HepG2 (cell line): Measurements from ENCODE around the gene TRAPPC12.

Source experiments
- FOXJ3 ChIP-seq: sonication (generic); formaldehyde crosslinking; IDR thresholded peaks from 2 replicates; pipeline ENCODE4 v1.4.0; 2020; ENCODE audit warnings: missing genetic modification reagents, mild to moderate bottlenecking, borderline replicate concordance
- KDM5B ChIP-seq: sonication (generic); formaldehyde crosslinking; IDR thresholded peaks from 2 replicates; pipeline ENCODE4 v1.4.0; 2020; ENCODE audit warnings: missing genetic modification reagents, mild to moderate bottlenecking, borderline replicate concordance
- NFIC ChIP-seq: IDR thresholded peaks from 2 replicates; pipeline ENCODE4 v1.6.1; 2012; ENCODE audit warnings: mild to moderate bottlenecking, low read length, inconsistent platforms
- SIN3A ChIP-seq: IDR thresholded peaks from 2 replicates; pipeline ENCODE4 v1.6.1; 2011; ENCODE audit warnings: low read depth, mild to moderate bottlenecking, control low read depth, low read length, borderline replicate concordance
- SRSF9 ChIP-seq: fragments of 200-400 bp; formaldehyde crosslinking; IDR thresholded peaks from 2 replicates; pipeline ENCODE4 v1.6.1; 2018; ENCODE audit warnings: borderline replicate concordance, mild to moderate bottlenecking, low read depth, low read length; ENCODE audit not compliant: insufficient read depth, poor library complexity, severe bottlenecking
- TBP ChIP-seq: sonication (generic); formaldehyde crosslinking; IDR thresholded peaks from 2 replicates; pipeline ENCODE4 v1.5.0; 2020; ENCODE audit warnings: missing genetic modification reagents
- ZNF10 ChIP-seq: sonication (generic); formaldehyde crosslinking; IDR thresholded peaks from 2 replicates; pipeline ENCODE4 v1.4.0; 2020; ENCODE audit warnings: mild to moderate bottlenecking, low read depth, missing genetic modification reagents, borderline replicate concordance
- ZNF629 ChIP-seq: sonication (generic); formaldehyde crosslinking; conservative IDR thresholded peaks from 2 replicates; pipeline ENCODE4 v1.5.0; 2020; ENCODE audit warnings: missing genetic modification reagents
- ZSCAN29 ChIP-seq: sonication (generic); formaldehyde crosslinking; conservative IDR thresholded peaks from 2 replicates; pipeline ENCODE4 v1.4.0; 2020; ENCODE audit warnings: mild to moderate bottlenecking, missing genetic modification reagents
- TF ChIP-seq, protein P1 (sequence below): IDR thresholded peaks from 2 replicates; pipeline ENCODE4 v1.6.1; 2016; ENCODE audit warnings: missing compliant biosample characterization, missing genetic modification reagents, borderline replicate concordance
- TF ChIP-seq, protein P2 (sequence below): sonication (generic); formaldehyde crosslinking; IDR thresholded peaks from 2 replicates; pipeline ENCODE4 v1.4.0; 2020; ENCODE audit warnings: missing genetic modification reagents
- TF ChIP-seq, protein P3 (sequence below): sonication (generic); formaldehyde crosslinking; IDR thresholded peaks from 2 replicates; pipeline ENCODE4 v1.4.0; 2020; ENCODE audit warnings: missing genetic modification reagents

DNA sequence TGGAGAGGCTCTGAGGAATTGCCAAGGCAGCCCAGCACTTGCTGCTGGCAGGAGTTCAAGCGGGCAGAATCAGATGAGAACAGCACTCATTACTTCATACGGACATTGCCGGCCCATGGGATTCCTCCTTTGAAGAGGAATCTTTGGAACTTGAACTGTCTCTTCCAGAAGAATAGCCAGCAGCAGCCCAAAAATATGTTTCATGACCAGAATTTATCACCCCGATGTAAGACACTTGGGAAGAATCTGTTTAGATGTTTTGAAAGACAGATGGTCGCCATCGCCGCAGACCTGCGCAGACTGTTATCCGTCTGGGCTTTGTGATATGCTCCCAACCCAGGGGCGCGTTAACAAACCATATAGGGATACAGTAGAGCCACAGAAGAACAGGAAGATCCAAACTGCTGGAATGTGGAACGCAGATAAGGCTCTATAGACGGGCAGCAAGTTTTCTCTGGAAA, 143.5 kb downstream of the TRAPPC12 start:
- TF ChIP-seq, protein P1, sequence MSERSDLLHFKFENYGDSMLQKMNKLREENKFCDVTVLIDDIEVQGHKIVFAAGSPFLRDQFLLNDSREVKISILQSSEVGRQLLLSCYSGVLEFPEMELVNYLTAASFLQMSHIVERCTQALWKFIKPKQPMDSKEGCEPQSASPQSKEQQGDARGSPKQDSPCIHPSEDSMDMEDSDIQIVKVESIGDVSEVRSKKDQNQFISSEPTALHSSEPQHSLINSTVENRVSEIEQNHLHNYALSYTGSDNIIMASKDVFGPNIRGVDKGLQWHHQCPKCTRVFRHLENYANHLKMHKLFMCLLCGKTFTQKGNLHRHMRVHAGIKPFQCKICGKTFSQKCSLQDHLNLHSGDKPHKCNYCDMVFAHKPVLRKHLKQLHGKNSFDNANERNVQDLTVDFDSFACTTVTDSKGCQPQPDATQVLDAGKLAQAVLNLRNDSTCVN (CRISPR knock-in tag) = no peak
- TF ChIP-seq SRSF9 = no peak
- TF ChIP-seq ZSCAN29 (CRISPR knock-in tag) = no peak
- TF ChIP-seq, protein P2, sequence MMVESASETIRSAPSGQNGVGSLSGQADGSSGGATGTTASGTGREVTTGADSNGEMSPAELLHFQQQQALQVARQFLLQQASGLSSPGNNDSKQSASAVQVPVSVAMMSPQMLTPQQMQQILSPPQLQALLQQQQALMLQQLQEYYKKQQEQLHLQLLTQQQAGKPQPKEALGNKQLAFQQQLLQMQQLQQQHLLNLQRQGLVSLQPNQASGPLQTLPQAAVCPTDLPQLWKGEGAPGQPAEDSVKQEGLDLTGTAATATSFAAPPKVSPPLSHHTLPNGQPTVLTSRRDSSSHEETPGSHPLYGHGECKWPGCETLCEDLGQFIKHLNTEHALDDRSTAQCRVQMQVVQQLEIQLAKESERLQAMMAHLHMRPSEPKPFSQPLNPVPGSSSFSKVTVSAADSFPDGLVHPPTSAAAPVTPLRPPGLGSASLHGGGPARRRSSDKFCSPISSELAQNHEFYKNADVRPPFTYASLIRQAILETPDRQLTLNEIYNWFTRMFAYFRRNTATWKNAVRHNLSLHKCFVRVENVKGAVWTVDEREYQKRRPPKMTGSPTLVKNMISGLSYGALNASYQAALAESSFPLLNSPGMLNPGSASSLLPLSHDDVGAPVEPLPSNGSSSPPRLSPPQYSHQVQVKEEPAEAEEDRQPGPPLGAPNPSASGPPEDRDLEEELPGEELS (CRISPR knock-in tag) = no peak
- TF ChIP-seq, protein P3, sequence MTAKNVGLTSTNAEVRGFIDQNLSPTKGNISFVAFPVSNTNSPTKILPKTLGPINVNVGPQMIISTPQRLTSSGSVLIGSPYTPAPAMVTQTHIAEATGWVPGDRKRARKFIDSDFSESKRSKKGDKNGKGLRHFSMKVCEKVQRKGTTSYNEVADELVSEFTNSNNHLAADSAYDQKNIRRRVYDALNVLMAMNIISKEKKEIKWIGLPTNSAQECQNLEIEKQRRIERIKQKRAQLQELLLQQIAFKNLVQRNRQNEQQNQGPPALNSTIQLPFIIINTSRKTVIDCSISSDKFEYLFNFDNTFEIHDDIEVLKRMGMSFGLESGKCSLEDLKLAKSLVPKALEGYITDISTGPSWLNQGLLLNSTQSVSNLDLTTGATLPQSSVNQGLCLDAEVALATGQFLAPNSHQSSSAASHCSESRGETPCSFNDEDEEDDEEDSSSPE = no peak
- TF ChIP-seq ZNF629 (CRISPR knock-in tag) = no peak
- TF ChIP-seq NFIC = no peak
- no peak for TF ChIP-seq SIN3A
- TF ChIP-seq FOXJ3 = no peak
- TF ChIP-seq ZNF10 (CRISPR knock-in tag) = no peak
- no peak for TF ChIP-seq TBP (CRISPR knock-in tag)
- no peak for TF ChIP-seq KDM5B (CRISPR knock-in tag)
